Stimulated activated naive CD8-positive, alpha-beta T cell treated with anti-CD3 and anti-CD28 coated beads, Interleukin-15, Interleukin-2, amounts not matched to agents 100 ng/mL and 50 ng/mL, for 24 hours (primary cell): Measurements from ENCODE around the gene NOL4L.
"Not testable (repeated sequence)": the region's sequence is repeated elsewhere in the genome, so short reads cannot be mapped to it uniquely, and the experiment has no call there.

Experiments
- H3K27ac Mint-ChIP-seq: one replicate; pipeline ENCODE4 v1.8.0; 2021; ENCODE audit warnings: mild to moderate bottlenecking, mixed read lengths
- H3K27me3 Mint-ChIP-seq: one replicate; pipeline ENCODE4 v1.8.0; 2021; ENCODE audit warnings: mixed read lengths
- H3K36me3 Mint-ChIP-seq: one replicate; pipeline ENCODE4 v1.8.0; 2021; ENCODE audit warnings: low read depth, mixed read lengths
- H3K4me1 Mint-ChIP-seq: one replicate; pipeline ENCODE4 v1.8.0; 2021; ENCODE audit warnings: low read depth, mixed read lengths
- H3K4me3 Mint-ChIP-seq: one replicate; pipeline ENCODE4 v1.8.0; 2021; ENCODE audit warnings: mild to moderate bottlenecking, mixed read lengths
- H3K9me3 Mint-ChIP-seq: one replicate; pipeline ENCODE4 v1.8.0; 2021; ENCODE audit warnings: mixed read lengths

NOL4L gene

GRCh38 chr20:32415494-32415893 is 169.6 kb downstream of the NOL4L start:
- Mint-ChIP-seq H3K27me3 (no peaks in the 10 kb centered on the region), H3K36me3 (peaks cover 44% of the 10 kb centered on the region), H3K27ac (no peak overlapping the region), H3K4me1 (peaks cover 67% of the 10 kb centered on the region), H3K4me3 (no peak overlapping the region), H3K9me3 (no peaks in the 10 kb centered on the region)

- Mint-ChIP-seq H3K4me3 (no peak overlapping the region), H3K36me3 (peaks cover 45% of the 10 kb centered on the region), H3K4me1 (peaks cover 71% of the 10 kb centered on the region), H3K27me3 (no peaks in the 10 kb centered on the region), H3K9me3 (no peaks in the 10 kb centered on the region), H3K27ac (peak overlapping the region; percentile 6)
Measured at GRCh38 chr20:32411955-32412706, 173.0 kb downstream of the NOL4L start.

GRCh38 chr20:32407131-32407750 is 177.9 kb downstream of the NOL4L start:
- H3K36me3 Mint-ChIP-seq = peaks cover 44% of the 10 kb centered on the region
- peak overlapping the region; percentile 57 for H3K4me3 Mint-ChIP-seq
- H3K9me3 Mint-ChIP-seq, H3K27me3 Mint-ChIP-seq: not testable (repeated sequence)
- peaks cover 59% of the 10 kb centered on the region for H3K4me1 Mint-ChIP-seq
- peak overlapping the region; percentile 82 for H3K27ac Mint-ChIP-seq

GRCh38 chr20:32406701-32407100 is 178.4 kb downstream of the NOL4L start:
- Mint-ChIP-seq H3K36me3 (peaks cover 42% of the 10 kb centered on the region), H3K9me3 (no peaks in the 10 kb centered on the region), H3K27me3 (no peaks in the 10 kb centered on the region), H3K4me3 (peak overlapping the region; percentile 57), H3K27ac (peak overlapping the region; percentile 82), H3K4me1 (peaks cover 53% of the 10 kb centered on the region)

GRCh38 chr20:32404017-32404416 is 181.1 kb downstream of the NOL4L start:
- H3K9me3 Mint-ChIP-seq = no peaks in the 10 kb centered on the region
- H3K4me3 Mint-ChIP-seq = no peak overlapping the region
- peaks cover 59% of the 10 kb centered on the region for H3K36me3 Mint-ChIP-seq
- H3K27ac Mint-ChIP-seq = no peak overlapping the region
- H3K4me1 Mint-ChIP-seq = peaks cover 56% of the 10 kb centered on the region
- H3K27me3 Mint-ChIP-seq = no peaks in the 10 kb centered on the region

GRCh38 chr20:32400476-32400875 is 184.7 kb downstream of the NOL4L start:
- Mint-ChIP-seq H3K4me1 (peaks cover 37% of the 10 kb centered on the region), H3K27me3 (no peaks in the 10 kb centered on the region), H3K4me3 (no peak overlapping the region), H3K27ac (peak overlapping the region; percentile 0), H3K9me3 (no peaks in the 10 kb centered on the region), H3K36me3 (peaks cover 58% of the 10 kb centered on the region)

- H3K27ac Mint-ChIP-seq = peak overlapping the region; percentile 36
- H3K4me3 Mint-ChIP-seq = no peak overlapping the region
- H3K27me3 Mint-ChIP-seq = no peaks in the 10 kb centered on the region
- peaks cover 35% of the 10 kb centered on the region for H3K4me1 Mint-ChIP-seq
- H3K36me3 Mint-ChIP-seq = peaks cover 67% of the 10 kb centered on the region
- no peaks in the 10 kb centered on the region for H3K9me3 Mint-ChIP-seq
Measured at GRCh38 chr20:32397567-32398084, 187.5 kb downstream of the NOL4L start.

- Mint-ChIP-seq H3K36me3 (peaks cover 65% of the 10 kb centered on the region), H3K9me3 (no peaks in the 10 kb centered on the region), H3K27me3 (no peaks in the 10 kb centered on the region), H3K4me1 (peaks cover 37% of the 10 kb centered on the region), H3K4me3 (no peak overlapping the region), H3K27ac (no peak overlapping the region)
Measured at GRCh38 chr20:32396646-32397160, 188.4 kb downstream of the NOL4L start.

GRCh38 chr20:32395066-32395465 is 190.1 kb downstream of the NOL4L start:
- no peak overlapping the region for H3K27ac Mint-ChIP-seq
- peaks cover 38% of the 10 kb centered on the region for H3K4me1 Mint-ChIP-seq
- peaks cover 61% of the 10 kb centered on the region for H3K36me3 Mint-ChIP-seq
- H3K27me3 Mint-ChIP-seq = no peaks in the 10 kb centered on the region
- no peak overlapping the region for H3K4me3 Mint-ChIP-seq
- no peaks in the 10 kb centered on the region for H3K9me3 Mint-ChIP-seq
